ENCODE results near the gene FAHD1. TPM values are rescaled to one million over a fixed set of nuclear protein-coding genes. Genes with fewer than 3 reads are reported as not detected.
A peak's percentile ranks its signal among the peaks of the same experiment; 100 is the strongest.

FAHD1 gene
- total and polyA plus RNA-seq, 4 donors = 17.2 to 32.1 (median 25.6) TPM

- H3K4me1 ChIP-seq (ENCODE audit: control insufficient read depth in 5 of 5, insufficient read depth in 5 of 5, low read length in 5 of 5) = peaks cover 0 to 12% (median 0%) of the 10 kb centered on the region in 5 donors
- H3K9ac ChIP-seq (ENCODE audit: insufficient read depth in 1 of 2, low read length in 2 of 2) = no peak overlapping the region
- DNase-seq (peak in 1 of 3 donors; percentile 9), ATAC-seq (ENCODE audit: insufficient read depth, low FRiP score) (no peak)
- H3K36me3 ChIP-seq (ENCODE audit: control insufficient read depth in 4 of 4, insufficient read depth in 4 of 4, low read length in 4 of 4) = peaks cover 0 to 61% (median 0%) of the 10 kb centered on the region in 4 donors
- TF ChIP-seq, protein P1, sequence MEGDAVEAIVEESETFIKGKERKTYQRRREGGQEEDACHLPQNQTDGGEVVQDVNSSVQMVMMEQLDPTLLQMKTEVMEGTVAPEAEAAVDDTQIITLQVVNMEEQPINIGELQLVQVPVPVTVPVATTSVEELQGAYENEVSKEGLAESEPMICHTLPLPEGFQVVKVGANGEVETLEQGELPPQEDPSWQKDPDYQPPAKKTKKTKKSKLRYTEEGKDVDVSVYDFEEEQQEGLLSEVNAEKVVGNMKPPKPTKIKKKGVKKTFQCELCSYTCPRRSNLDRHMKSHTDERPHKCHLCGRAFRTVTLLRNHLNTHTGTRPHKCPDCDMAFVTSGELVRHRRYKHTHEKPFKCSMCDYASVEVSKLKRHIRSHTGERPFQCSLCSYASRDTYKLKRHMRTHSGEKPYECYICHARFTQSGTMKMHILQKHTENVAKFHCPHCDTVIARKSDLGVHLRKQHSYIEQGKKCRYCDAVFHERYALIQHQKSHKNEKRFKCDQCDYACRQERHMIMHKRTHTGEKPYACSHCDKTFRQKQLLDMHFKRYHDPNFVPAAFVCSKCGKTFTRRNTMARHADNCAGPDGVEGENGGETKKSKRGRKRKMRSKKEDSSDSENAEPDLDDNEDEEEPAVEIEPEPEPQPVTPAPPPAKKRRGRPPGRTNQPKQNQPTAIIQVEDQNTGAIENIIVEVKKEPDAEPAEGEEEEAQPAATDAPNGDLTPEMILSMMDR (IDR thresholded peaks at IDR 0.05; ENCODE audit: control extremely low read depth, extremely low read depth) = no peak
- no peaks in the 10 kb centered on the region for H3K27me3 ChIP-seq (ENCODE audit: control insufficient read depth in 3 of 3, insufficient read depth in 3 of 3, low read length in 2 of 3)
- no peak overlapping the region for H3K4me3 ChIP-seq
- peaks cover 0 to 3% (median 0%) of the 10 kb centered on the region in 4 donors for H3K9me3 ChIP-seq (ENCODE audit: control insufficient read depth in 4 of 4, insufficient read depth in 3 of 4, low read length in 3 of 4)
- no peak overlapping the region for H3K27ac ChIP-seq (ENCODE audit: low read depth in 1 of 2, low read length in 1 of 2)
- 93 to 95% methylated on average over 38 to 44 of the region's 44 CpGs for WGBS, 2 donors
Measured at GRCh38 chr16:1790611-1791255, 36.3 kb upstream of the FAHD1 start.

GRCh38 chr16:1791256-1791942, 35.6 kb upstream of the FAHD1 start:
- ATAC-seq (ENCODE audit: insufficient read depth, low FRiP score) = no peak

GRCh38 chr16:1791943-1792812, 34.8 kb upstream of the FAHD1 start:
- H3K4me3 ChIP-seq = no peak overlapping the region
- H3K4me1 ChIP-seq (ENCODE audit: control insufficient read depth in 5 of 5, insufficient read depth in 5 of 5, low read length in 5 of 5) = peaks cover 0 to 12% (median 0%) of the 10 kb centered on the region in 5 donors
- H3K27ac ChIP-seq (ENCODE audit: low read depth in 1 of 2, low read length in 1 of 2) = no peak overlapping the region
- WGBS, 2 donors = 91 to 92% methylated on average over 58 to 59 of the region's 59 CpGs
- H3K9me3 ChIP-seq (ENCODE audit: control insufficient read depth in 4 of 4, insufficient read depth in 3 of 4, low read length in 3 of 4) = peaks cover 0 to 3% (median 0%) of the 10 kb centered on the region in 4 donors
- TF ChIP-seq, protein P1 (IDR thresholded peaks at IDR 0.05; ENCODE audit: control extremely low read depth, extremely low read depth) = no peak
- H3K36me3 ChIP-seq (ENCODE audit: control insufficient read depth in 4 of 4, insufficient read depth in 4 of 4, low read length in 4 of 4) = peaks cover 0 to 48% (median 0%) of the 10 kb centered on the region in 4 donors
- H3K9ac ChIP-seq (ENCODE audit: insufficient read depth in 1 of 2, low read length in 2 of 2) = no peak overlapping the region
- H3K27me3 ChIP-seq (ENCODE audit: control insufficient read depth in 3 of 3, insufficient read depth in 3 of 3, low read length in 2 of 3) = no peaks in the 10 kb centered on the region
- DNase-seq = no peak
- ATAC-seq (ENCODE audit: insufficient read depth, low FRiP score) = no peak

More at GRCh38 chr16:1791256-1791942, 35.6 kb upstream of the FAHD1 start:
- 95 to 96% methylated on average over 53 of the region's 53 CpGs for WGBS, 2 donors
- Histone ChIP-seq H3K27ac (ENCODE audit: low read depth in 1 of 2, low read length in 1 of 2) (no peak overlapping the region), H3K9ac (ENCODE audit: insufficient read depth in 1 of 2, low read length in 2 of 2) (no peak overlapping the region), H3K4me3 (no peak overlapping the region), H3K27me3 (ENCODE audit: control insufficient read depth in 3 of 3, insufficient read depth in 3 of 3, low read length in 2 of 3) (no peaks in the 10 kb centered on the region), H3K36me3 (ENCODE audit: control insufficient read depth in 4 of 4, insufficient read depth in 4 of 4, low read length in 4 of 4) (peaks cover 0 to 55% (median 0%) of the 10 kb centered on the region in 4 donors), H3K4me1 (ENCODE audit: control insufficient read depth in 5 of 5, insufficient read depth in 5 of 5, low read length in 5 of 5) (peaks cover 0 to 12% (median 0%) of the 10 kb centered on the region in 5 donors), H3K9me3 (ENCODE audit: control insufficient read depth in 4 of 4, insufficient read depth in 3 of 4, low read length in 3 of 4) (peaks cover 0 to 3% (median 0%) of the 10 kb centered on the region in 4 donors)
- TF ChIP-seq, protein P1 (IDR thresholded peaks at IDR 0.05; ENCODE audit: control extremely low read depth, extremely low read depth) = no peak
- no peak for DNase-seq

Data from lung (tissue), 12 donors.